HepG2 (cell line): ENCODE measurements around the gene EXOSC7. TPM values are rescaled to one million over a fixed set of nuclear protein-coding genes. Genes with fewer than 3 reads are reported as not detected.

ENCODE experiments used
- ATAC-seq: fragments of 200-7000 bp; cut with Tn5 transposase; 3 replicates; pipeline ENCODE4 v1.9.1; 2020; ENCODE audit warnings: mild to moderate bottlenecking, moderate library complexity
- BruUV-seq: library from RNA; stranded (reverse); fragments of 400-500 nt; replicated peaks from 2 replicates; lab custom pipeline; 2021; lab: Mats Ljungman, UMichigan
- CTCF ChIA-PET: fragments of 300-600 bp; formaldehyde crosslinking; extraction: SDS; loops from one replicate; lab custom pipeline; 2021; ENCODE audit warnings: low total read pairs, inconsistent platforms, low intra/inter-chr PET ratio; lab: Yijun Ruan, JAX
- POLR2A ChIA-PET: fragments of 350-600 bp; sonication (Branson Sonifier 250); formaldehyde crosslinking; loops from one replicate; lab custom pipeline; 2020; ENCODE audit warnings: antibody characterized with exemption, inconsistent platforms; lab: Yijun Ruan, JAX
- DNase-seq: peaks from one replicate; pipeline ENCODE4 v3.0.0-alpha.2; 2015; ENCODE audit warnings: low spot score
- FAIRE-seq: peaks from 3 replicates; lab custom pipeline; 2011; peaks lifted over from hg19 to GRCh38; lab: Jason Lieb, UNC
- H2AFZ ChIP-seq: one replicate; pipeline ENCODE4 v1.6.1; 2011; ENCODE audit warnings: low read length, inconsistent platforms
- H3K27ac ChIP-seq: fragments of 300-600 bp; 3 replicates; pipeline ENCODE4 v1.8.0; 2011; ENCODE audit warnings: mixed run types, mild to moderate bottlenecking, mixed read lengths, low read length, inconsistent platforms; ENCODE audit not compliant: insufficient read depth; ENCODE audit errors: extremely low read length
- H3K27me3 ChIP-seq, 2 experiments: fragments of 200-600 bp in 1 of 2; 2 replicates in 1 of 2; 3 replicates in 1 of 2; pipeline versions ENCODE4 v1.6.0 to v1.8.0; 2011; ENCODE audit warnings: low read length in 2 of 2, mild to moderate bottlenecking in 2 of 2, moderate library complexity in 2 of 2, inconsistent platforms in 1 of 2; ENCODE audit not compliant: insufficient read depth in 2 of 2, control insufficient read depth in 1 of 2
- H3K36me3 ChIP-seq, 2 experiments: fragments of 200-600 bp in 1 of 2; replicated peaks in 1 of 2; 2 replicates in 1 of 2; 3 replicates in 1 of 2; pipeline versions ENCODE4 v1.5.1 to v1.8.0; 2011; ENCODE audit warnings: low read length in 2 of 2, inconsistent platforms in 1 of 2; ENCODE audit not compliant: insufficient read depth in 2 of 2, control insufficient read depth in 1 of 2
- H3K4me1 ChIP-seq: 2 replicates; pipeline ENCODE4 v1.5.1; 2012; ENCODE audit warnings: low read length, inconsistent platforms; ENCODE audit not compliant: insufficient read depth
- H3K4me2 ChIP-seq: 2 replicates; pipeline ENCODE4 v1.6.0; 2011; ENCODE audit warnings: low read depth, low read length, inconsistent platforms
- H3K4me3 ChIP-seq, 3 experiments: fragments of 200-600 bp in 1 of 3; sonication (generic), shearing (Covaris generic) in 1 of 3; replicated peaks in 1 of 3; 2 replicates each; pipeline ENCODE4 v1.5.1; 2011 to 2016; ENCODE audit warnings: low read length in 3 of 3, inconsistent platforms in 2 of 3, low read depth in 2 of 3, mild to moderate bottlenecking in 2 of 3, control low read depth in 1 of 3, mixed read lengths in 1 of 3; ENCODE audit not compliant: insufficient read depth in 1 of 3
- H3K79me2 ChIP-seq: one replicate; pipeline ENCODE4 v1.6.1; 2011; ENCODE audit warnings: low read length, inconsistent platforms; ENCODE audit not compliant: insufficient read depth
- H3K9ac ChIP-seq: 2 replicates; pipeline ENCODE4 v1.6.0; 2011; ENCODE audit warnings: mild to moderate bottlenecking, low read depth, low read length, inconsistent platforms; ENCODE audit not compliant: insufficient read depth
- H3K9me3 ChIP-seq: 2 replicates; pipeline ENCODE4 v1.5.1; 2012; ENCODE audit warnings: mild to moderate bottlenecking, low read length
- H4K20me1 ChIP-seq: 2 replicates; pipeline ENCODE4 v1.6.0; 2011; ENCODE audit warnings: inconsistent platforms, mild to moderate bottlenecking, low read length, moderate library complexity; ENCODE audit not compliant: insufficient read depth
- JARID2 ChIP-seq: sonication (generic); formaldehyde crosslinking; IDR thresholded peaks from 2 replicates; pipeline ENCODE4 v1.8.1; 2023; ENCODE audit warnings: missing genetic modification reagents, inconsistent platforms; ENCODE audit not compliant: insufficient replicate concordance
- MYNN ChIP-seq: sonication (generic); formaldehyde crosslinking; IDR thresholded peaks from 2 replicates; pipeline ENCODE4 v1.4.0; 2020; ENCODE audit warnings: mild to moderate bottlenecking, low read depth, missing genetic modification reagents
- NR2F2 ChIP-seq: IDR thresholded peaks from 2 replicates; pipeline ENCODE4 v1.6.1; 2012; ENCODE audit warnings: low read depth, inconsistent platforms, borderline replicate concordance
- ONECUT2 ChIP-seq: sonication (generic); formaldehyde crosslinking; IDR thresholded peaks from 2 replicates; pipeline ENCODE4 v1.4.0; 2020; ENCODE audit warnings: missing genetic modification reagents
- SMAD3 ChIP-seq: sonication (generic); formaldehyde crosslinking; IDR thresholded peaks from 2 replicates; pipeline ENCODE4 v1.4.0; 2020; ENCODE audit warnings: missing genetic modification reagents
- SMARCE1 ChIP-seq: fragments of 450-650 bp; IDR thresholded peaks from 2 replicates; pipeline ENCODE4 v1.6.1; 2017; ENCODE audit warnings: borderline replicate concordance
- SNRNP70 ChIP-seq: fragments of 200-400 bp; formaldehyde crosslinking; IDR thresholded peaks from 2 replicates; pipeline ENCODE4 v1.6.1; 2017; ENCODE audit warnings: mild to moderate bottlenecking, low read depth, low read length, moderate library complexity
- TGIF2 ChIP-seq: IDR thresholded peaks from 2 replicates; pipeline ENCODE4 v1.6.1; 2016; ENCODE audit warnings: control low read depth, missing compliant biosample characterization
- ZNF337 ChIP-seq: sonication (generic); formaldehyde crosslinking; IDR thresholded peaks from 2 replicates; pipeline ENCODE4 v1.5.1; 2020; ENCODE audit warnings: missing genetic modification reagents, low read depth, mild to moderate bottlenecking, borderline replicate concordance
- ZNF432 ChIP-seq: sonication (generic); formaldehyde crosslinking; IDR thresholded peaks from 2 replicates; pipeline ENCODE4 v1.5.0; 2020; ENCODE audit warnings: missing genetic modification reagents, mild to moderate bottlenecking, borderline replicate concordance
- ZNF589 ChIP-seq: sonication (generic); formaldehyde crosslinking; conservative IDR thresholded peaks from 2 replicates; pipeline ENCODE4 v1.8.0; 2022; ENCODE audit warnings: mild to moderate bottlenecking, moderate library complexity, missing genetic modification reagents
- ZNF83 ChIP-seq: sonication (generic); formaldehyde crosslinking; IDR thresholded peaks from 2 replicates; pipeline ENCODE4 v1.4.0; 2020; ENCODE audit warnings: missing genetic modification reagents, mild to moderate bottlenecking, borderline replicate concordance
- WGBS: methylation state at CpG from one replicate; pipeline ENCODE4 v1.1.6; 2017; ENCODE audit warnings: low lambda C conversion rate; 5-methylcytosine and 5-hydroxymethylcytosine counted together
- in situ Hi-C: cut with HindIII; loops from 2 replicates; pipeline ENCODE4 v1.10.0; 2017; ENCODE audit warnings: low pct_unique_long_range_greater_than_20kb; ENCODE audit not compliant: extremely low pct_ligation_motif_present
- intact Hi-C: fragments of 100-400 bp; cut with micrococcal nuclease; formaldehyde crosslinking; loops from one replicate; pipeline ENCODE4 v1.10.0; 2022; ENCODE audit not compliant: unreplicated experiment
- polyA plus RNA-seq, 8 experiments: library from polyadenylated mRNA; depleted of rRNA in 3 of 8; stranded (reverse) in 7 of 8; unstranded in 1 of 8; fragments of >200 nt; fragmentation: Illumina TruSeq in 4 of 8; extraction: Trizol in 4 of 8; gene quantifications; 2 replicates each; pipeline versions ENCODE4 v1.2.1 to v1.2.3, GENCODE V29; 2011 to 2016; ENCODE audit warnings: low read depth in 4 of 8, missing spikeins in 1 of 8, mixed read lengths in 1 of 8; ENCODE audit not compliant: insufficient read depth in 1 of 8
- total RNA-seq, 5 experiments: library from RNA; depleted of rRNA; stranded (reverse); fragments of >200 nt; fragmentation: Illumina TruSeq; extraction: Trizol; gene quantifications; 2 replicates each; pipeline ENCODE4 v1.2.3, GENCODE V29; 2016; ENCODE audit warnings: low read depth in 1 of 5
- TF ChIP-seq, protein P1 (sequence below): sonication (generic); formaldehyde crosslinking; IDR thresholded peaks from 2 replicates; pipeline ENCODE4 v1.4.0; 2020; ENCODE audit warnings: mild to moderate bottlenecking, missing genetic modification reagents, borderline replicate concordance
- TF ChIP-seq, protein P2 (sequence below), 2 experiments: sonication (generic) in 1 of 2; formaldehyde crosslinking in 1 of 2; IDR thresholded peaks; 2 replicates each; pipeline versions ENCODE4 v1.4.0 to v1.6.1; 2016 to 2020; ENCODE audit warnings: borderline replicate concordance in 1 of 2, low read depth in 1 of 2, mild to moderate bottlenecking in 1 of 2, missing genetic modification reagents in 1 of 2
- TF ChIP-seq, protein P3 (sequence below): sonication (generic); formaldehyde crosslinking; IDR thresholded peaks from 2 replicates; pipeline ENCODE4 v1.4.0; 2020; ENCODE audit warnings: missing genetic modification reagents
- TF ChIP-seq, protein P4 (sequence below): sonication (generic); formaldehyde crosslinking; IDR thresholded peaks from 2 replicates; pipeline ENCODE4 v1.8.1; 2023; ENCODE audit warnings: mild to moderate bottlenecking, missing genetic modification reagents

The EXOSC7 gene
- total and polyA plus RNA-seq, 2 of the 13 experiments (the other 11 are each of a cell fraction or from before 2014, with no cell fraction given), result 68.3 to 74.7 TPM

DNA sequence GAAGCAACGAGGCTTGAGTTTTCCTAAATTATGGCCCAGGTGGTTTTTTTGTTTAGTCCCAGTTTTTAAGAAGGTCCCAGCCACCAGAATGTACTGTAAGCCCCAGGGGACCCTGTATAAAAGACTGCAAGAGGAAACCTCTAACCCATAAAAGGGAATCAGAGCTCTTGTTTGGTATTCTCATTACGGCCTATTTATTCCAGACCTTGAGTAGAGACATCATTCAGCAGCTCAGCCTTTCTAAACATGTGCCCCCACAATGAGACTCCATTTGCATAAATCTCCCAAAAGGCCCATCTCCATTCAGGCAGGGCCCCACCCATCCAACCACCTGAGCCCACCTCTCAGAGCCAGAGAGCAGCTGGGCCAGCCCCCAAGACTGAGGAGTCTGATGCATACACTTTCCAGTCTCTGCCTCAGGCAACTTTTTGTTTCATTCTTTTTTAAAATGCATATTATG lies 25.7 kb upstream of the EXOSC7 start:
- no TSS peak for BruUV-seq
- Histone ChIP-seq H3K4me3 (no peak overlapping the region), H4K20me1 (no peaks in the 10 kb centered on the region), H3K27ac (no peak overlapping the region), H3K27me3 (no peaks in the 10 kb centered on the region), H3K79me2 (no peaks in the 10 kb centered on the region), H2AFZ (no peak overlapping the region), H3K36me3 (peaks cover 4 to 21% of the 10 kb centered on the region in 2 experiments; a peak in 4 of 5 replicates), H3K9ac (no peak overlapping the region), H3K9me3 (no peaks in the 10 kb centered on the region), H3K4me1 (peaks cover 12% of the 10 kb centered on the region), H3K4me2 (no peak overlapping the region)
- intact Hi-C loops, result no loop called here
- ATAC-seq (no peak), FAIRE-seq (no peak), DNase-seq (no peak)
- 93% methylated on average over 2 of the region's 2 CpGs for WGBS
- POLR2A ChIA-PET, result no interaction called here
- CTCF ChIA-PET, result no interaction called here
- in situ Hi-C loops, result no loop called here
- TF ChIP-seq, protein P1, sequence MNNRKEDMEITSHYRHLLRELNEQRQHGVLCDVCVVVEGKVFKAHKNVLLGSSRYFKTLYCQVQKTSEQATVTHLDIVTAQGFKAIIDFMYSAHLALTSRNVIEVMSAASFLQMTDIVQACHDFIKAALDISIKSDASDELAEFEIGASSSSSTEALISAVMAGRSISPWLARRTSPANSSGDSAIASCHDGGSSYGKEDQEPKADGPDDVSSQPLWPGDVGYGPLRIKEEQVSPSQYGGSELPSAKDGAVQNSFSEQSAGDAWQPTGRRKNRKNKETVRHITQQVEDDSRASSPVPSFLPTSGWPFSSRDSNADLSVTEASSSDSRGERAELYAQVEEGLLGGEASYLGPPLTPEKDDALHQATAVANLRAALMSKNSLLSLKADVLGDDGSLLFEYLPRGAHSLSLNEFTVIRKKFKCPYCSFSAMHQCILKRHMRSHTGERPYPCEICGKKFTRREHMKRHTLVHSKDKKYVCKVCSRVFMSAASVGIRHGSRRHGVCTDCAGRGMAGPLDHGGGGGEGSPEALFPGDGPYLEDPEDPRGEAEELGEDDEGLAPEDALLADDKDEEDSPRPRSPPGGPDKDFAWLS, result no peak
- TF ChIP-seq ONECUT2 (CRISPR knock-in tag) (no peak), NR2F2 (no peak), SNRNP70 (no peak), SMAD3 (CRISPR knock-in tag) (no peak), ZNF337 (CRISPR knock-in tag) (no peak), TGIF2 (CRISPR knock-in tag) (no peak), ZNF589 (CRISPR knock-in tag) (no peak), ZNF83 (CRISPR knock-in tag) (no peak), MYNN (CRISPR knock-in tag) (no peak), JARID2 (CRISPR knock-in tag) (no peak), ZNF432 (CRISPR knock-in tag) (no peak), SMARCE1 (no peak)
- TF ChIP-seq, protein P2, sequence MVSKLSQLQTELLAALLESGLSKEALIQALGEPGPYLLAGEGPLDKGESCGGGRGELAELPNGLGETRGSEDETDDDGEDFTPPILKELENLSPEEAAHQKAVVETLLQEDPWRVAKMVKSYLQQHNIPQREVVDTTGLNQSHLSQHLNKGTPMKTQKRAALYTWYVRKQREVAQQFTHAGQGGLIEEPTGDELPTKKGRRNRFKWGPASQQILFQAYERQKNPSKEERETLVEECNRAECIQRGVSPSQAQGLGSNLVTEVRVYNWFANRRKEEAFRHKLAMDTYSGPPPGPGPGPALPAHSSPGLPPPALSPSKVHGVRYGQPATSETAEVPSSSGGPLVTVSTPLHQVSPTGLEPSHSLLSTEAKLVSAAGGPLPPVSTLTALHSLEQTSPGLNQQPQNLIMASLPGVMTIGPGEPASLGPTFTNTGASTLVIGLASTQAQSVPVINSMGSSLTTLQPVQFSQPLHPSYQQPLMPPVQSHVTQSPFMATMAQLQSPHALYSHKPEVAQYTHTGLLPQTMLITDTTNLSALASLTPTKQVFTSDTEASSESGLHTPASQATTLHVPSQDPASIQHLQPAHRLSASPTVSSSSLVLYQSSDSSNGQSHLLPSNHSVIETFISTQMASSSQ (IDR thresholded peaks at IDR 0.05; ENCODE audit: low read depth), result no peak
- TF ChIP-seq, protein P2 (CRISPR knock-in tag; IDR thresholded peaks at IDR 0.05; ENCODE audit: borderline replicate concordance), result no peak
- TF ChIP-seq, protein P3, sequence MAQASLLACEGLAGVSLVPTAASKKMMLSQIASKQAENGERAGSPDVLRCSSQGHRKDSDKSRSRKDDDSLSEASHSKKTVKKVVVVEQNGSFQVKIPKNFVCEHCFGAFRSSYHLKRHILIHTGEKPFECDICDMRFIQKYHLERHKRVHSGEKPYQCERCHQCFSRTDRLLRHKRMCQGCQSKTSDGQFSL (CRISPR knock-in tag), result no peak
- TF ChIP-seq, protein P4, sequence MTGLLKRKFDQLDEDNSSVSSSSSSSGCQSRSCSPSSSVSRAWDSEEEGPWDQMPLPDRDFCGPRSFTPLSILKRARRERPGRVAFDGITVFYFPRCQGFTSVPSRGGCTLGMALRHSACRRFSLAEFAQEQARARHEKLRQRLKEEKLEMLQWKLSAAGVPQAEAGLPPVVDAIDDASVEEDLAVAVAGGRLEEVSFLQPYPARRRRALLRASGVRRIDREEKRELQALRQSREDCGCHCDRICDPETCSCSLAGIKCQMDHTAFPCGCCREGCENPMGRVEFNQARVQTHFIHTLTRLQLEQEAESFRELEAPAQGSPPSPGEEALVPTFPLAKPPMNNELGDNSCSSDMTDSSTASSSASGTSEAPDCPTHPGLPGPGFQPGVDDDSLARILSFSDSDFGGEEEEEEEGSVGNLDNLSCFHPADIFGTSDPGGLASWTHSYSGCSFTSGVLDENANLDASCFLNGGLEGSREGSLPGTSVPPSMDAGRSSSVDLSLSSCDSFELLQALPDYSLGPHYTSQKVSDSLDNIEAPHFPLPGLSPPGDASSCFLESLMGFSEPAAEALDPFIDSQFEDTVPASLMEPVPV, result no peak
